ACHN (cell line): Measurements from ENCODE around the gene SLC9A5.

Experiments
- DNase-seq: peaks from one replicate; pipeline ENCODE4 v3.0.0-alpha.2; 2015
- in situ Hi-C: cut with HindIII; loops from 2 replicates; pipeline ENCODE4 v1.10.0; 2017; ENCODE audit warnings: low sequenced_read_pairs, low pct_ligation_motif_present, low pct_unique_long_range_greater_than_20kb

The SLC9A5 gene

GRCh38 chr16:67248401-67249177 is at the start of gene SLC9A5:
SLC9A5 (plus strand) TSS chr16:67248979; CDS start chr16:67249015, 36 bp downstream.
- peak; percentile 45 for DNase-seq
- in situ Hi-C loops: no loop called here

GRCh38 chr16:67199011-67199807 is 49.6 kb upstream of the SLC9A5 start, which contains the start of gene ELMO3:
ELMO3 (plus strand) TSS chr16:67199131; CDS start chr16:67199327, 196 bp downstream.
- DNase-seq: no peak
- in situ Hi-C loops: no loop called here

- no peak for DNase-seq
- in situ Hi-C loops: no loop called here
These were observed 49.0 kb upstream of the SLC9A5 start for GRCh38 chr16:67199808-67200198.

- in situ Hi-C loops: no loop called here
- DNase-seq: no peak
These were observed 48.3 kb upstream of the SLC9A5 start for GRCh38 chr16:67200491-67200890.

- in situ Hi-C loops: no loop called here
- no peak for DNase-seq
These were observed 47.1 kb upstream of the SLC9A5 start for GRCh38 chr16:67201411-67202345.

- in situ Hi-C loops: no loop called here
These were observed 46.4 kb upstream of the SLC9A5 start for GRCh38 chr16:67202426-67202825.

GRCh38 chr16:67202956-67203493 is 45.8 kb upstream of the SLC9A5 start:
- no peak for DNase-seq
- in situ Hi-C loops: no loop called here

More at GRCh38 chr16:67202426-67202825, 46.4 kb upstream of the SLC9A5 start:
- no peak for DNase-seq

- in situ Hi-C loops: no loop called here
- no peak for DNase-seq
These were observed 44.7 kb upstream of the SLC9A5 start for GRCh38 chr16:67204076-67204475.

GRCh38 chr16:67206129-67206837 is 42.5 kb upstream of the SLC9A5 start:
- no peak for DNase-seq
- in situ Hi-C loops: no loop called here

GRCh38 chr16:67206838-67207248 is 41.9 kb upstream of the SLC9A5 start:
- DNase-seq: no peak
- in situ Hi-C loops: no loop called here

GRCh38 chr16:67207249-67208091 is 41.3 kb upstream of the SLC9A5 start:
- in situ Hi-C loops: no loop called here
- no peak for DNase-seq

GRCh38 chr16:67208154-67208896 is 40.5 kb upstream of the SLC9A5 start:
- in situ Hi-C loops: no loop called here

GRCh38 chr16:67209565-67209964 is 39.2 kb upstream of the SLC9A5 start:
- in situ Hi-C loops: no loop called here
- DNase-seq: no peak

More at GRCh38 chr16:67208154-67208896, 40.5 kb upstream of the SLC9A5 start:
- DNase-seq: no peak

- no peak for DNase-seq
- in situ Hi-C loops: no loop called here
These were observed 38.5 kb upstream of the SLC9A5 start for GRCh38 chr16:67210069-67210937.

GRCh38 chr16:67211674-67212073 is 37.1 kb upstream of the SLC9A5 start:
- in situ Hi-C loops: no loop called here

More at GRCh38 chr16:67211674-67212073, 37.1 kb upstream of the SLC9A5 start:
- no peak for DNase-seq
